COLO829 (cell line): ENCODE data around the gene CAPN10.
A peak's percentile ranks its signal among the peaks of the same experiment; 100 is the strongest.

Experiments
- DNase-seq: peaks from one replicate; pipeline ENCODE4 v3.0.0; 2012; ENCODE audit warnings: low spot score

CAPN10 gene

DNA sequence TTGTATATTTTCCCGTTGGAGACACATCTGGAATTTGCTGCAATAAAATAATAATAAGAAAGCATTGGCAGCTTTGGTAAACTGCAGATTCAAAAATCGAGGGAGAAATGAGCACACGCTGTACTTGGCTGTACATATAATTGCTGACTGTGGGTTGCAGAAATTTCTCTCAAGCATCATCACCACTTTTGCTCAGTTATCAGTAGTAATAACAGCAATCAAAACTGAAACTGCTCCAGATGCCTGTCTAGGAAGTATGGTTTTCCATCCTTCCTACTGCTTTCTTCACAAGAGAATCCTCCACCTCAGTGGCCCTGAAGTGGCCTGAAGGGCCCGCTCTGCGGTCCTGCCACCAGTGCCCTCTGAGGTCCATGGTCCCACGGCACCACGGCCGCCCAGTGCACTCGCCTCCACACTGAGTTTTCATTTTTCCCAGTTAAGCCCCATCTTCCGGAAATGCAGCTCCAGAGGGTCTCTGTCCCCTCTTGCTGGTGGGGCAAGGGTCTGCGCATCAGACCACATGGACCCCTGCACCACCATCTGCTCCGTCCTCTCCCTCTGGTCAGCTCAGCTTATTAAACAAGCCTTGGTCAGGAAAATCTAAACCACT, 22.5 kb upstream of the CAPN10 start:
- DNase-seq, result no peak

- no peak for DNase-seq
These were observed 21.8 kb upstream of the CAPN10 start for GRCh38 chr2:240564561-240565332.

DNA sequence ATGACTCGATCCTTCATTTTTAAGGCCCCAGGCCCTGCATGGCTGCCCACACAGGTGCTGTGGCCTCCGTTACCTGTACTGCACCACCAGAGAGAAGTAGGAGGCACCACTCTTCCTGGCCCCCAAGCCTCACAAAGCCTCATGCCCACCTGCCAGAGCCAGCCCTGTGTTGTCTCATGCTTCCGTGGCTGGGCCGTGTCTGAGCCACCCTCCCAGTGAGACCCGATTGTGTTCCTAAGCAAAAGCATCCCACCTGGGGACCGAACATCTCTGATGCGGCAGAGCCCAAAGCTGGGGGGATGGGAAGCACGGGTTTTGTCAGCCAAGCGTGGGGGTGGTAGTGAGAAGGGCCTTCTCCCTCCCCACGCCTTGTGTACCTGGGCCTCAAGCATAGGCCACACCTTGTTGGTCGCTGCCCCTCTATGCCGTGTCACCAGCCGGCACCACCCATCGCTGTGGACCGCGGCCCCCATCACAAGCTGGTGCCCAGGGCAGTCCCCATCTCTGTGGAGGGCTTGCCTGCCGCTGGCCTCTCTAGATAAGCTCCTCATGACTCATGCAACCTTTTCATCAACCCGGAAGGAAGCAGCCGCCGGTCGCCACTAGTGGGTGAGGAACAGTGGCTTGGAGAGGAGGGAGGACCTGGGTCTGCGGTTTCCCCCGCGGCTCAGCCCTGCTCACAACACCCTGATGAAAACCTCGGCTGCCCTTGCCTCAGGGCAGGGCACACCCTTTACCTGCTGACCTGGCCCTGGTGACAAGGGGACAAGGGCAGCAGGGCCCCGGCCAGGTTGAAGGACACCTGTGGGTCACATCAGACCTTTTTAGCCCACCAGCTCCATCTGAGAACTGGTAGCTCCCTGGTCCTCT, 21.0 kb upstream of the CAPN10 start:
- peak; percentile 58 for DNase-seq

DNA sequence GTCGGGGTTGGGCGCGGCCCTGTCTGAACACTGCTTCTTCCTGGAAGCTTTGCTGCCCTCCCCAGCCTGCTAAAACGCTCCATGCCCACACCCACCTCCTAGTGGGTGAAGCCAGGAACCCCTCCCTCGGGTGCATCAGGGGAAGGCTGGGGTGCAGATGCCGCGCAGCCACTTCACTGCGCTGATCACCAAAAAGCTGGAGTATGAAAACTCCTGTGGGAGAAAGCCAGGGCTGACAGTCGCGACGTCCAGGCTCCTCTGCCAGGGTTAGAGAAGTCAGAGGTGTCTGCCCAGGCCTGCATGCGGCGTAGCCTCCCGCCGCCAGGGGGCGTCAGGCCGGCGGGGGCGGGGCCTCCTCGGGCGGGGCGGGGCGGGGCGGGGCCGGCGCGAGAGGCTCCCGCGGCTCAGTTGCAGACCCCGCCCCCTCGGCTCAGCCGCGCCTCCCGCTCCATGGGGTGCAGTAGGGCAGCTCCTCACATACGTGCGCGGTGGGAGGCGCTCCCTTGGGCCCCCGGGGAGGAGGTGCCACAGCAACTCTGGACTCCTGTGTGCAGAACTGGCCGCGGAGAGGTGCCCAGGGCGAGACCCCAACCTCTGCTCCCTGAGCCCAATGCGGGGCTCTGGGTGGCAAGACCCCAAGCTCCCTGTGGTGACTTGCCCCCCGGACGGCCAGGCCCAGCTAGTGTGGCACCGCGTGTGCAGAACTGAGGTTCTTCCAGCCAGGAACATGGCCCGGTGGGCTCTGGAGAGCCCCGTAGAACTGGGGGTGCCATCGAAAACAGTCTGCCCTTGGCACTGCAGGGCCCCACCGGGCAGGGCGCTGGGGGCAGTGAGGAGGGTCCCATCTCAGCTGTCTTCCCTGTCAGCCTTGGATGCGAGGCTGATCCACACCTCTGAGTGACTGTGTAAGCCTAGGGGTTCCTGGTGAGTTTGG, 20.1 kb upstream of the CAPN10 start:
- DNase-seq, result peak; percentile 54

- DNase-seq, result no peak
These were observed 19.2 kb upstream of the CAPN10 start for GRCh38 chr2:240567137-240567871.

DNA sequence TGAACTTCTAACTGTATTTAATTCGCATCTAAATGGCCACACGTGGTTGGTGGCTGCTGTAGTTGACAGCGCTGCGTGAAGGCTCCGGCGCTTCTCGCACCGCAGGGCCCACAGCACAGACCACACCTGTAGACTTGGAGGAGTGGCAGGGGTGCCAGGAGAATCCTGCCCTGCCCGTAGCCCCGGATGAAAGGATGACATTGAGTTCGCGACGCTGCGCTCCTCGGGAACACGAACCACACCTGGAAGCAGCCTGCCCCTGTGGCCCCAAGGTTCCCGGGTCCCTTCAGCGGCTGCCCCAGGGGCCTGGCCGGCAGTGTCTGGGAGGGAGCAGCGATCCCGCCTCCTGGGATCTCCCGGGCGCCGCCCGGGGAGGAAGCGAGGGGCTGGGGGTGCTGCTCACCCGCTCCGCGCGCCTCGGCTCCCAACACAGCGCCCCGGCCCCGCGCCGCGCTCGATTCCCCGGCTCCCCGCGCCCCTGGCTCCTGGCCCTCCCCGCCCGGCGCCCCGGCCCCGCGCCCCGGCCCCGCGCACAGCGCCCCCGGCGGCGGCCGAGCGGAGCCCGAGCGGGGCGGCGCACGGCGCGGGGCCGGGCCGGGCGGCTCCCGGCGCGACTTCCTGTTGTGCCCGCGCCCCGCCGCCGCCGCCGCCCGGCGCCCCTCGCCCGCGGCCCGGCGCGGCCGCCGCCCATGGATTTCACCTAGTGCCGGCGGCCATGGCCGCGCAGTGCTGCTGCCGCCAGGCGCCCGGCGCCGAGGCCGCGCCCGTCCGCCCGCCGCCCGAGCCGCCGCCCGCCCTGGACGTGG, 18.5 kb upstream of the CAPN10 start, which contains the start of gene RNPEPL1:
TSS of gene RNPEPL1 (plus strand) at position 613 of the 806 bp plus-strand sequence. CDS start at position 716, 103 bp downstream.
- no peak for DNase-seq

DNA sequence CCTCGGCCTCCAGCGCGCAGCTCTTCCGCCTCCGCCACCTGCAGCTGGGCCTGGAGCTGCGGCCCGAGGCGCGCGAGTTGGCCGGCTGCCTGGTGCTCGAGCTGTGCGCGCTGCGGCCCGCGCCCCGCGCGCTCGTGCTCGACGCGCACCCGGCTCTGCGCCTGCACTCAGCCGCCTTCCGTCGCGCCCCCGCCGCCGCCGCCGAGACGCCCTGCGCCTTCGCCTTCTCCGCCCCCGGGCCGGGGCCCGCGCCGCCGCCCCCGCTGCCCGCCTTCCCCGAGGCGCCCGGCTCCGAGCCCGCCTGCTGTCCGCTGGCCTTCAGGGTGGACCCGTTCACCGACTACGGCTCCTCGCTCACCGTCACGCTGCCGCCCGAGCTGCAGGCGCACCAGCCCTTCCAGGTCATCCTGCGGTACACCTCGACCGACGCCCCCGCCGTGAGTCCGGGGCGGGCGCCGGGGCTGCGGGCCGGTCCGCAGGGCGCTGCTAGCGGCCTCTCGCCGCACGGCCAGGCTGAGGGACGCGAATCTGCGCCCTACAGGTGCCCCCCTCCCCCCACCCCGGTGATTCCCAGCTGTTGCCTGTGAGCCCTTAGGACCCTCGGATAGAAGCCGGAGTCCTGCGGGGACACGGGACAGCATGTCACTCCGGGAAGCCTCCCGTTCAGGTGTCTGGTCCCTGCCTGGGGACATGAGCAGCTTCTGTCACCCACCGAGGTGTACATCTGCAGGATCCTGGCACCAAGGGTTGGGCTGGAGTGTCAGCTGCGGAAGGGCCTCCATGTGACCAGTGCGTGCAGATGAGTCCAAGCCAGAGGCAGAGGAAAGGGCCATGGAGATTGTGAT, 17.6 kb upstream of the CAPN10 start:
- DNase-seq, result no peak

GRCh38 chr2:240569523-240569997, 17.0 kb upstream of the CAPN10 start:
- no peak for DNase-seq

- no peak for DNase-seq
These were observed 16.5 kb upstream of the CAPN10 start for GRCh38 chr2:240569998-240570530.

DNA sequence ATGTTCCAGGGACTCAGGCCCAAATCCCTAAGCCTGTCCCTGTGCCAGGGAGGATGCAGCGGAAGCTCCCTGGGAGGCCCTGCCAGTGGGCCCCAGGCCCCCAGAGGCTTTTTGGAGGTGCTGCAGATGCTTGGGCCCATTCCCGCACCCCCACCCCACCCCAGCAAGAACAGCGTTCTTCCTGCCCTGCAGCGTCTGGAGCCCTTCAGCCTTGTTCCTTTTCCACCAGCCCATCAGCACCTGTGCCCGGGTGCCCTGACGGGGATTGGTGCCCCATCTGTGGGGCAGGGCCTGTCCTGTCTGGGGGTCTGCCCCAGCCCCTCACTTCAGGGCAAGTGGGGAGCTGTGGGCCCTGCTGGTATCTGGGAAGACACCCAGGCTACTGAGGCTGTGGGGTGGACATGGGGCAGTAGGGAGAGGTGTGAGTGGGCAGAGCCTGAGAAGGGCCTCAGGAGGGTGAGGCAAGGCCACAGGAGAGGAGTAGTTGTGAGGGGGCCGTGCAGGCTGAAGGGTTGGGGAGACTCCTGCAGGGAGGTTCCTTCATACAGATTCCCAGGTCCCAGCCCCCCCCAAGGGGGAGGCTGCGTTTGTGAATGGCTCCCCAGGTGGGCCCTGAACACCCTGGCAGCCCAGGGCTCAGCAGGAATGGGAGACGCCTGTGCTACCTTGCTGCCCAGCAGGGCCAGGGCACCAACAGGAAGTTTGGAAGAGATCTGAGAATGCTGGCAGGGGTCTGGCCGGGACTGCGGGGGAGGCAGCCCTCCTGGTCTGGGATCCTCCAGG, 15.8 kb upstream of the CAPN10 start:
- DNase-seq, result no peak

DNA sequence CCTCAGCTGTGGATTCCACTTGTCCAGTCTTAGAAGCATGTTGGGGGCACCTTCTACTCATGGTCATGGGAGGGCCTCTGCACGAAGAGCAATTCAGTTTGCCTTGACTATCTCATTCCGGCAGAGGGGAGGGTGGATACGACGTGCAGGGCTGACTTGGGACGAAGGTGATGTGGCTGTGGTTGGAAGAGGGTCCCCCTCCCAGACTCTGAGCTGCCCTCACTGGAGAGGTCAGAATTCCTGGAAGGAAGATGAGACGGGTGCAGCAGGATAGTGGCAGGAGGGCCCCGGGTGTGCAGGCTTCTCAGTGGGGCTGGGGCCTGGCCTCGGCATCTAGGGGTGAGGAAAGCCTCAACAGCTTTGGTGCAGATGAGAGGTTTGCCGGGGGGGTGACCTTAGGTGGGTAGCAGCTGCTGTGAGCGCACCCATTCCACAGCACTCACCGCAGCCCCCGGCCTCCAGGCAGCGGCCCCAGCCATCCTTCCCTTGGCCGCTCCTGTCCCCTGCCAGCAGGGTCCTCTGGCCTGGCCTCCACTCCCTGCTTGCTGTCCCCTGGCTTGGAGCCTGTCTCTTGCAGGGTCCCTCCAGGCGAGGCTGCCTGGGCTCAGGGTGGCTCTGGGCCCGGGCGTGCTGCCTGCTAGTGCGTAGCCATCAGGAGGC, 15.1 kb upstream of the CAPN10 start:
- DNase-seq, result no peak

GRCh38 chr2:240572141-240573031, 14.1 kb upstream of the CAPN10 start:
- no peak for DNase-seq

DNA sequence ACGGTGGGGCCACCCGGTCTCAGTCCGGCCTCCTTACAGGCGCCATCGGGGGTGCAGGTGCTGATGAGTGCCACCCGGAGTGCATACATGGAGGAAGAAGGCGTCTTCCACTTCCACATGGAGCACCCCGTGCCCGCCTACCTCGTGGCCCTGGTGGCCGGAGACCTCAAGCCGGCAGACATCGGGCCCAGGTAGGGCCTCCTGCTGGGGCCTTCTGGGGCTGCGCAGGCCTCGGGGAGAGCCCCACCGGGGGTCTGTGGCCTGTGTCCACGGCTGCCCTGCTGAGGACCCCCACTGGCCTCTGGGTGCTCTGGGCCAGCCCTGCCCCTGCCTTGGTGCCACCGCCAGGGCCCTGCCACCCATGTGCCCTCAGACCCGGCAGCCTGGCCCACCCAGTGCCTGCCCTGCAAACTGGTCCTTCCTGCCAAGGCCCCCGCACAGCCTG, 13.4 kb upstream of the CAPN10 start:
- DNase-seq, result no peak

GRCh38 chr2:240573516-240574385, 12.8 kb upstream of the CAPN10 start:
- DNase-seq, result no peak
